ENCODE results near the gene PTPN3. TPM values are rescaled to one million over a fixed set of nuclear protein-coding genes. Genes with fewer than 3 reads are reported as not detected.
A peak's percentile ranks its signal among the peaks of the same experiment; 100 is the strongest.

The PTPN3 gene
- total RNA-seq, 2 donors from 2014 or later: 11.0 to 16.3 TPM

DNA sequence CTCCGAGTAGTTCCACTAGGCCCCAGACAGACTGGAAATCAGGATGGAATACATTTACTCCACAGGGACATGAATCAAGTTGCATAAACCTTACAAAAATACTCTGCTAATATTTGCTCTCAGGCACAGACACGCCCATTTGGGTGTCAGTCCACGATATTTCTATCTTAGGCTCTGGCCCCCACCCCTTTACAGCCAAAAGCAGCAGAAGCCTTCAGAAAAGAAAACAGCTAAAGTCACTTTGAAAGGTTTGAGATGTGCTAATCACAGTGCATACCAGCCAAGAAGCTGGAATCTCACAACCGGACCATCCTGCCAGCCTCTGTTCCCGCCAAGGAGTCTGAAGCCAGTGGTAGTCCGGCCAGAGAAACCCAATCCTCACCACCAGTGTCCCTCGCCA, 22.6 kb downstream of the PTPN3 start:
- H3K36me3 ChIP-seq: no peaks in the 10 kb centered on the region
- peak overlapping the region; percentile 24 to 33 for H3K27ac ChIP-seq
- no peaks in the 10 kb centered on the region for H3K27me3 ChIP-seq (replicated peaks; ENCODE audit: insufficient read depth)
- H3K4me1 ChIP-seq (replicated peaks): peaks cover 14% of the 10 kb centered on the region
- 40% methylated on average over 7 of the region's 7 CpGs for WGBS
- peak; percentile 54 for DNase-seq (ENCODE audit: low spot score)
- intact Hi-C loops (cut with DNase I): loop anchor here (10.0 kb wide), 1 partner anchor 231 kb away; no protein-coding TSS in a partner anchor
- TF ChIP-seq POLR2A (IDR thresholded peaks at IDR 0.05): no peak
- TF ChIP-seq, protein P1, sequence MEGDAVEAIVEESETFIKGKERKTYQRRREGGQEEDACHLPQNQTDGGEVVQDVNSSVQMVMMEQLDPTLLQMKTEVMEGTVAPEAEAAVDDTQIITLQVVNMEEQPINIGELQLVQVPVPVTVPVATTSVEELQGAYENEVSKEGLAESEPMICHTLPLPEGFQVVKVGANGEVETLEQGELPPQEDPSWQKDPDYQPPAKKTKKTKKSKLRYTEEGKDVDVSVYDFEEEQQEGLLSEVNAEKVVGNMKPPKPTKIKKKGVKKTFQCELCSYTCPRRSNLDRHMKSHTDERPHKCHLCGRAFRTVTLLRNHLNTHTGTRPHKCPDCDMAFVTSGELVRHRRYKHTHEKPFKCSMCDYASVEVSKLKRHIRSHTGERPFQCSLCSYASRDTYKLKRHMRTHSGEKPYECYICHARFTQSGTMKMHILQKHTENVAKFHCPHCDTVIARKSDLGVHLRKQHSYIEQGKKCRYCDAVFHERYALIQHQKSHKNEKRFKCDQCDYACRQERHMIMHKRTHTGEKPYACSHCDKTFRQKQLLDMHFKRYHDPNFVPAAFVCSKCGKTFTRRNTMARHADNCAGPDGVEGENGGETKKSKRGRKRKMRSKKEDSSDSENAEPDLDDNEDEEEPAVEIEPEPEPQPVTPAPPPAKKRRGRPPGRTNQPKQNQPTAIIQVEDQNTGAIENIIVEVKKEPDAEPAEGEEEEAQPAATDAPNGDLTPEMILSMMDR (IDR thresholded peaks at IDR 0.05): no peak
- TF ChIP-seq POLR2AphosphoS5 (IDR thresholded peaks at IDR 0.05): peak; percentile 45
- H3K9me3 ChIP-seq: no peaks in the 10 kb centered on the region
- H3K4me3 ChIP-seq: no peak overlapping the region

DNA sequence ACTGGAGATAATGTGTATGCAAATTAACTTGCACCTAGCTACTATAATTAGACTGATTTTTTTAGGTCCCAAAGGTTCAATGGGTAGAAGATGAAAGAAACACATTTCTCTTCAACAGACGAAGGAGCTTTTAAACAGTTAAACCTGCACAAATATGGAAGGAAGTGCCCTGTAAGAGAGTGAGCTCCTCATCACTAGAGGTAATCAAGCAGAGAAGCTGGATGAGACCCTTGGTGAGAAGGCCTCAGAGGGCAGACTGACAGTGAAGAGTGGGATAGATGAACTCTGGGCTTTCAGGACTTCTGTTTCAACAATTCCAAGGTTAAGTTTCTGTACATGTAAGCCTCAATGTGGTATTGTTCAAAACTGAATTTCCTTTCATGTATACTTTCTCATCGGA, 23.2 kb downstream of the PTPN3 start:
- intact Hi-C loops (cut with DNase I): loop anchor here (10.0 kb wide), 1 partner anchor 230 kb away; no protein-coding TSS in a partner anchor
- Histone ChIP-seq H3K4me1 (replicated peaks) (peaks cover 14% of the 10 kb centered on the region), H3K27me3 (replicated peaks; ENCODE audit: insufficient read depth) (no peaks in the 10 kb centered on the region), H3K9me3 (no peaks in the 10 kb centered on the region), H3K4me3 (no peak overlapping the region), H3K36me3 (no peaks in the 10 kb centered on the region), H3K27ac (peak overlapping the region in 1 of 2 donors; percentile 33)
- TF ChIP-seq, protein P1 (IDR thresholded peaks at IDR 0.05): no peak
- no peak for TF ChIP-seq POLR2AphosphoS5 (IDR thresholded peaks at IDR 0.05)
- TF ChIP-seq POLR2A (IDR thresholded peaks at IDR 0.05): no peak
- WGBS: 77% methylated on average over 2 of the region's 2 CpGs
- DNase-seq (ENCODE audit: low spot score): no peak

DNA sequence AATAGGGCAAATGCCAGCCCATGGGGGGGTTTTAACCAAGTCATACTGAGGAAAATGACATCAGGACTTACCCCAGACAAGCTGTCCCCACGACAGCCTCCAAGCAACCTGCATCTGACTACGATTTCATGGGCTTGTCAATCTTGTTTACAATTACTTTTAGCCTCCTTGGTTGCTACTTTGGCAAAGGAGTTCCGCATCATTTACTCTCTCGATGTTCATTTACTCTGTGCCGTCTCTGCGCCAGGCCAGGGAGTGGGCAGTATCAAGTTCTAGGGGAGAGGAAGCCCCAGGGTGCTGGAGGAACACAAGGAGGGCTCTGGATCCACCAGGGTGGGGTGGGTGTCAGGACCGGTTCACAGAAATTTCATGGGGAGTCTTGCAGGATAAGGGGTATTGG, 23.9 kb downstream of the PTPN3 start:
- no peak overlapping the region for H3K27ac ChIP-seq
- 65% methylated on average over 7 of the region's 7 CpGs for WGBS
- H3K36me3 ChIP-seq: no peaks in the 10 kb centered on the region
- no peaks in the 10 kb centered on the region for H3K9me3 ChIP-seq
- DNase-seq (ENCODE audit: low spot score): no peak
- H3K4me1 ChIP-seq (replicated peaks): peaks cover 14% of the 10 kb centered on the region
- intact Hi-C loops (cut with DNase I): loop anchor here (10.0 kb wide), 1 partner anchor 229 kb away; no protein-coding TSS in a partner anchor
- H3K27me3 ChIP-seq (replicated peaks; ENCODE audit: insufficient read depth): no peaks in the 10 kb centered on the region
- no peak overlapping the region for H3K4me3 ChIP-seq
- TF ChIP-seq, protein P1 (IDR thresholded peaks at IDR 0.05): no peak
- TF ChIP-seq POLR2AphosphoS5 (IDR thresholded peaks at IDR 0.05) (no peak), POLR2A (IDR thresholded peaks at IDR 0.05) (no peak)

DNA sequence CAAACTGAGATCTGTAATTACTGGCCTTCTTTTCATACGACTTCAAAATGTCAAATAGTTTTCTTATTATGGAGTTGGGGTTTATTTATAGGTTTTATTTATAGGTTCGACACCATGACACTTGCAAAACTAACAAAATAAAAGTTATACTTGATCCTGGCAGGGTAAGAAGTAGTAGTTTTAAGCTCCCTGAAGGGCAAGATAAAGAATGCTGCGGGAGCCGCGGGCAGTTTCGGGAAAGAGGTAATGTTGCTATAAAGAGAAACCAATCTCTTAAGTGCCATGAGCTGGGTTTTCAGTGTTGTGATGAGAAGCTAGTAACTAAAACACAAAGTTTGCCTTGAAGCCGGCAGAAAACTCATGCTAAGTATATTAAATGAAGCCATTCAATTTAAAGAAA, 24.8 kb downstream of the PTPN3 start:
- H3K27ac ChIP-seq: no peak overlapping the region
- H3K27me3 ChIP-seq (replicated peaks; ENCODE audit: insufficient read depth): no peaks in the 10 kb centered on the region
- H3K4me3 ChIP-seq: no peak overlapping the region
- no peak for DNase-seq (ENCODE audit: low spot score)
- H3K36me3 ChIP-seq: no peaks in the 10 kb centered on the region
- H3K9me3 ChIP-seq: no peaks in the 10 kb centered on the region
- WGBS: 47% methylated on average over 7 of the region's 7 CpGs
- intact Hi-C loops (cut with DNase I): loop anchor here (10.0 kb wide), 1 partner anchor 229 kb away; no protein-coding TSS in a partner anchor
- no peak for TF ChIP-seq POLR2AphosphoS5 (IDR thresholded peaks at IDR 0.05)
- TF ChIP-seq, protein P1 (IDR thresholded peaks at IDR 0.05): no peak
- no peak for TF ChIP-seq POLR2A (IDR thresholded peaks at IDR 0.05)
- H3K4me1 ChIP-seq (replicated peaks): peaks cover 14% of the 10 kb centered on the region
